BJ (cell line): ENCODE results near the gene FOSL1. TPM values are rescaled to one million over a fixed set of nuclear protein-coding genes. Genes with fewer than 3 reads are reported as not detected.

Source experiments
- CTCF ChIA-PET: fragments of 350-600 bp; formaldehyde crosslinking; extraction: SDS; loops from one replicate; lab custom pipeline; 2021; ENCODE audit warnings: antibody characterized with exemption, inconsistent platforms; lab: Yijun Ruan, JAX
- POLR2A ChIA-PET: fragments of 300-600 bp; sonication (Branson Sonifier 250); formaldehyde crosslinking; extraction: SDS; loops from one replicate; lab custom pipeline; 2021; ENCODE audit warnings: antibody characterized with exemption; lab: Charles Lee
- DNase-seq: peaks from one replicate; pipeline ENCODE4 v3.0.0-alpha.2; 2011; ENCODE audit warnings: low read depth
- H3K27me3 ChIP-seq: 2 replicates; pipeline ENCODE4 v1.6.0; 2011; ENCODE audit warnings: low read length; ENCODE audit not compliant: control insufficient read depth, insufficient read depth
- H3K36me3 ChIP-seq: 2 replicates; pipeline ENCODE4 v1.5.1; 2011; ENCODE audit warnings: low read length; ENCODE audit not compliant: control insufficient read depth, insufficient read depth
- H3K4me3 ChIP-seq: 2 replicates; pipeline ENCODE4 v1.5.1; 2011; ENCODE audit warnings: low read depth, mild to moderate bottlenecking, control low read depth, low read length
- polyA plus RNA-seq: library from polyadenylated mRNA; depleted of rRNA; stranded (reverse); fragments of >200 nt; gene quantifications from 2 replicates; pipeline ENCODE4 v1.2.3, GENCODE V29; 2011
- TF ChIP-seq, protein P1 (sequence below): IDR thresholded peaks from 2 replicates; pipeline ENCODE4 v1.5.1; 2011; ENCODE audit warnings: low read depth, mild to moderate bottlenecking, control low read depth, inconsistent platforms, low read length, moderate library complexity; ENCODE audit not compliant: insufficient read depth

FOSL1 gene
- polyA plus RNA-seq, 1 experiment: 10.3 TPM

DNA sequence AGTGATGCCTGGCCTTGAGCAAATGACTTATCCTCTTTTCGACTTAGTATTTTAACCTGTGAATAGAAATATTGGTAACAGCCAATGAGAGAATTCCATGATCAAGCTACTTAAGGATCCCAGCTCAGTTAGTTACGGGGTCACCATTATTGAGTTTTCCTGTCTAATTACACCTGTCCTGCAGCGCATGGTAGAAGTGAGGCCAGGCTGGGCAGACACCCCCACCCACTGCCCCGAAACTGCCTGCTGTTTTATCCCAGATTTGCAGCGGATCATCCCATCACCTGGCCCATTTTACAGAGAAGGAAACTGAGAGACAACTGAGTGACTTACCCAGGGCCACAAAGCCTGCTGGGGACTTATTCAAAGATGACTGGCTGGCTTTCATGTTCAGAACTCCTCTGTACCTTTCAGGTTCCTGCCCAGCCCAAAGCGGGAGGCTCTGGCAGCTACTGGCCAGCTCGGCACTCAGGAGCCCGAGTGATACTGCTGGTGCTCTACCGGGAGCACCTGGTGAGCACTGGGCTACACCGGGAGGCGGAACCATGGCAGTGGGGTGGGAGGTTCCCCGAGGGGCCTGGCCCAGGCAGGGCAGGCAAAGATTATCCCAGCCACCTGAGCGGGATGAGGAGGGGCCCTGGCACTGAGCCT is 38.5 kb downstream of the FOSL1 start:
- Histone ChIP-seq H3K4me3 (peak overlapping the region; percentile 93), H3K27me3 (no peaks in the 10 kb centered on the region), H3K36me3 (peaks cover 31% of the 10 kb centered on the region)
- no peak for DNase-seq
- POLR2A ChIA-PET: no interaction called here
- TF ChIP-seq, protein P1, sequence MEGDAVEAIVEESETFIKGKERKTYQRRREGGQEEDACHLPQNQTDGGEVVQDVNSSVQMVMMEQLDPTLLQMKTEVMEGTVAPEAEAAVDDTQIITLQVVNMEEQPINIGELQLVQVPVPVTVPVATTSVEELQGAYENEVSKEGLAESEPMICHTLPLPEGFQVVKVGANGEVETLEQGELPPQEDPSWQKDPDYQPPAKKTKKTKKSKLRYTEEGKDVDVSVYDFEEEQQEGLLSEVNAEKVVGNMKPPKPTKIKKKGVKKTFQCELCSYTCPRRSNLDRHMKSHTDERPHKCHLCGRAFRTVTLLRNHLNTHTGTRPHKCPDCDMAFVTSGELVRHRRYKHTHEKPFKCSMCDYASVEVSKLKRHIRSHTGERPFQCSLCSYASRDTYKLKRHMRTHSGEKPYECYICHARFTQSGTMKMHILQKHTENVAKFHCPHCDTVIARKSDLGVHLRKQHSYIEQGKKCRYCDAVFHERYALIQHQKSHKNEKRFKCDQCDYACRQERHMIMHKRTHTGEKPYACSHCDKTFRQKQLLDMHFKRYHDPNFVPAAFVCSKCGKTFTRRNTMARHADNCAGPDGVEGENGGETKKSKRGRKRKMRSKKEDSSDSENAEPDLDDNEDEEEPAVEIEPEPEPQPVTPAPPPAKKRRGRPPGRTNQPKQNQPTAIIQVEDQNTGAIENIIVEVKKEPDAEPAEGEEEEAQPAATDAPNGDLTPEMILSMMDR: no peak
- CTCF ChIA-PET: interaction anchor here (0.6 to 4.5 kb wide), 5 partner anchors 10 to 32 kb away, joined by 4 to 70 read pairs (median 24); partner anchors contain the start of genes CCDC85B, EFEMP2 and FIBP

DNA sequence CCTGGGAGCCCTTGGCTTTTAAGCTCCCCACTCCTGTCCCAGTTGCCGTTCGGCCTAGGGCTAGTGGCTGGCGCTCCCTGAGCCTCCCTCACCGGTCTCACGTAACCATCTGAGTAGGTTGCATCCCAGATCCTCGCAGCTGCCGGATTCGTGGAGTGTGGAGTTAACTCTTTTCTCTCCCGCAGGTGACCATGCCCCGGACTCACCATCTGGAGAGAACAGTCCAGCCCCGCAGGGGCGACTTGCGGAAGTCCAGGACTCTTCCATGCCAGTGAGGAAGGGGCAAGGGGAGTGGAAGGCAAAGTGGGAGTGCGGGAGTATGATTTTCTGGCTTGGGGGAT is 39.1 kb downstream of the FOSL1 start:
- ChIA-PET CTCF (interaction anchor here (2.5 to 4.5 kb wide), 3 partner anchors 10 to 28 kb away, joined by 24 to 70 read pairs (median 44); partner anchors contain the start of genes CCDC85B, EFEMP2 and FIBP), POLR2A (interaction anchor here (0.7 kb wide), 1 partner anchor 10 kb away, joined by 3 read pairs; no protein-coding TSS in a partner anchor)
- TF ChIP-seq, protein P1: no peak
- peaks cover 29% of the 10 kb centered on the region for H3K36me3 ChIP-seq
- no peak for DNase-seq
- peak overlapping the region; percentile 93 for H3K4me3 ChIP-seq
- no peaks in the 10 kb centered on the region for H3K27me3 ChIP-seq

DNA sequence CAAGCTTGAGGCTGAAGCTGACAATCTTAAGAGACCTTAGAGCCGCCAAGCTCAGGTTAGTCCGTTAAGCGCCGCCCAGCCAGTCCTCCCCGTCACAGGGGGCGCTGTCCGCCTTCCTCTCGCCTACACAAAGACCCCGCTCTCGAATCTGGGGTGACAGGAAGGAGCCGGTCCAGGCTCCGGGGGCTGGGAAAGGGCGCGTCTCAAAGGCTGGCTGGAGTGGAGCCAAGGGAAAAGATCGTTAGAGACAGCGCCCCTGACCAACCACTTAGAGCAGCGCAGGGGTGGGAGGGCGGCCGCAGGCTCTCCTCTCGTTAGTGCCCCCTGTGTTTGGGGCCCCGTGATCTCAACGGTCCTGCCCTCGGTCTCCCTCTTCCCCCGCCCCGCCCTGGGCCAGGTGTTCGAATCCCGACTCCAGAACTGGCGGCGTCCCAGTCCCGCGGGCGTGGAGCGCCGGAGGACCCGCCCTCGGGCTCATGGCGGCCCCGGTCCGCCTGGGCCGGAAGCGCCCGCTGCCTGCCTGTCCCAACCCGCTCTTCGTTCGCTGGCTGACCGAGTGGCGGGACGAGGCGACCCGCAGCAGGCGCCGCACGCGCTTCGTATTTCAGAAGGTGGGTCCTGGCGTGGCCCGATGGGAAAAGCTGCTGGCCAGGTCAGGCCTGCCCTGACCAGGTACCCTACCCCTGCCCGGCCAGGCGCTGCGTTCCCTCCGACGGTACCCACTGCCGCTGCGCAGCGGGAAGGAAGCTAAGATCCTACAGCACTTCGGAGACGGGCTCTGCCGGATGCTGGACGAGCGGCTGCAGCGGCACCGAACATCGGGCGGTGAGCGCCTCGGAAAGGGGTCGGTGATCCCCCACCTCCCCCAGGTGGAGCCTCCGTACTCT is 39.7 kb downstream of the FOSL1 start, which contains the start of gene MUS81:
Gene MUS81, plus strand, starts transcription at position 156 of the 887 bp plus-strand sequence. Its CDS starts 321 bp downstream, at position 477.
- peak; percentile 78 for DNase-seq
- Histone ChIP-seq H3K36me3 (peaks cover 33% of the 10 kb centered on the region), H3K4me3 (peak within 1 kb of the TSS; percentile 93), H3K27me3 (no peaks in the 10 kb centered on the region)
- TF ChIP-seq, protein P1: peak; percentile 93
- CTCF ChIA-PET: interaction anchor here (0.6 to 4.5 kb wide), 22 partner anchors 10 to 922 kb away, joined by 3 to 70 read pairs (median 4); partner anchors contain the start of genes CCDC85B, EFEMP2, FIBP and KAT5
- POLR2A ChIA-PET: interaction anchor here (0.6 to 1.2 kb wide), 5 partner anchors 11 to 184 kb away, joined by 3 to 7 read pairs (median 3); no protein-coding TSS in a partner anchor

DNA sequence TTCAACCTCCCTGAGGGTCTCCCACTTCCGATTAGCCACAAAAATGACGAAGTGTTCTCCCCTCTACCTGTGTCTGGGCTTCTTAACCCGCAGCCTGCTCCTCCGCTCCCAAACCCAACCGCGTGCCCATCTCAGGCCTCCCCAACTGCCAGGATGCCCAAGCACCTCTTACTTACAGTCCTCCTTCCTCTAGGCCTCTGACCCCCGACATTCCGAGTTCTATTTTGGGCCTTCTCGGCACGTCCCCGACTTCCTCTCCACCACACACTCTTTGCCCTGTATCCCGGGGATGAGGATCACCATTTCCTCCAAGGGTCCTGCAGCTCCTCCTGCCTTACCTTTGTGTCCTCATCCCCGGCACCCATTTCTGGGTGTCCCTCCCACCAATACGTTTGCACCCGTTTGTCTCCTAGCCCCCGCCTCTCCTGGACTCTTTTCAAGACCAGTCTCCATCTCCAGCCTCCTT is 40.3 kb downstream of the FOSL1 start:
- TF ChIP-seq, protein P1: no peak
- ChIA-PET CTCF (interaction anchor here (0.6 to 4.5 kb wide), 24 partner anchors 10 to 921 kb away, joined by 3 to 70 read pairs (median 4); partner anchors contain the start of genes CCDC85B, EFEMP2, FIBP and KAT5), POLR2A (interaction anchor here (0.5 to 1.2 kb wide), 9 partner anchors 11 to 584 kb away, joined by 3 to 16 read pairs (median 4); partner anchors contain the start of genes BANF1 and FIBP)
- Histone ChIP-seq H3K4me3 (peak overlapping the region; percentile 93), H3K36me3 (peaks cover 35% of the 10 kb centered on the region), H3K27me3 (no peaks in the 10 kb centered on the region)
- DNase-seq: no peak
